ENCODE data around the gene MED12.

MED12 gene

GRCh38 chrX:71118032-71118984 is at the start of gene MED12:
TSS of gene MED12 (plus strand) at chrX:71118596. CDS start at chrX:71118755, 159 bp downstream.
- peak; percentile 89 for DNase-seq

DNA sequence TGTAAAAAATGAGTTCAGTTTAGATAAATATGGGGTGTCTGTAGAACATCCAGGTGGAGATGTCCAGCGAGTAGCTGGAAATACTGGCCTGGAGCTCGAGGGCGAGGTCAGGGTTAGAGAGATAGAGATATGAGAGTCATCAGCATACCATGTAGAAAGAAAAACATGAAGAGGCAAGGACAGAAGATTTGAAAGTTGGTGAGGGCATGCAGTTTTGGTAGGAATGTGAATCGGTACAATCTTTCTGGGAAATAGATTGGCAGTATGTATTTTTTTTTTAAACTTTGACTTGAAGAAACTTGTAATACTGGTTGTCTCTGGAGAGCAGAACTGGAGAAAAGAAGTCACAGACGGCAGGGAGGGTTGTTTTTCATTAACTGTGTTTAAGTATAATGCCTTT is 47.9 kb upstream of the MED12 start:
- no peak for DNase-seq

GRCh38 chrX:71081330-71082123 is 36.9 kb upstream of the MED12 start:
- DNase-seq: no peak

GRCh38 chrX:71082124-71082647 is 36.2 kb upstream of the MED12 start:
- no peak for DNase-seq

GRCh38 chrX:71082822-71083221 is 35.6 kb upstream of the MED12 start:
- no peak for DNase-seq

DNA sequence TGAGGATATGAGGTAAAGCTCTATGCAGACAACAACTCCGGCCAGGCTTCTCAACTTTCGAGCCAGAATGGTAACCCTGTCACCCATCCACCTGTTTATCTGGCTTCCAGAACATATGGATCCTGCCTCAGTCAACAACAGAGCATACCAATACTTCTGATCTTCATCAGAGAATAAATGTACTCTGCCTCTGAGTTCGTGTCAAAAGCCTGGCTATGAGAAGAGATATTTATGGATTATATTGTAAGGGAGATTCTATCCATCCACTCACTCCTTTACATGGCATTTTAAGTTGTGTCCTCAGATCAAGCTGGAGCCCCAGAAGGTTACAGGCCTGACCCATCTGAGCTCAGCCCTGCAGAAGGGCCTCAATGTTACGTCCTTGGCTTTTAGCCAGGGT is 32.5 kb upstream of the MED12 start:
- DNase-seq: no peak

- DNase-seq: no peak
These were observed 27.1 kb upstream of the MED12 start for GRCh38 chrX:71091263-71091662.

DNA sequence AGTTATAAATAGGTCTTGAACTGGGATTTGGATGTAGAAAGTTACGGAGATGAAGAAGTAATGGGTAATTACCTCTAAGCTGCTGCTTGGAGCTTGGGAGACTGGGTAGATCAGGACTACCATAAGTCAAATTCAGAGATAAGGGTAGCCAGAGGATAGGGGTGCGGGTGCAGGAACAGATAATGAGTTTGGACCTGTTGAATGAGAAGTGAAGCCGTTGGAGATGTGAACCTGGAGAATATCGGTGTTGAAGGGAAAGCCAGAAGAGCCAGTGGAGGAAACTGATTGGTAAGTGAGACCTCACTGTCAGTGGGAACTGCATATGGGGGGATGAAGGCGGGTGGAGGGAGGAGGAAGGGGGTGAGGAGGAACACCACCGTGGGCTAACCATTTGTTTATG is 23.4 kb upstream of the MED12 start:
- peak; percentile 39 for DNase-seq

DNA sequence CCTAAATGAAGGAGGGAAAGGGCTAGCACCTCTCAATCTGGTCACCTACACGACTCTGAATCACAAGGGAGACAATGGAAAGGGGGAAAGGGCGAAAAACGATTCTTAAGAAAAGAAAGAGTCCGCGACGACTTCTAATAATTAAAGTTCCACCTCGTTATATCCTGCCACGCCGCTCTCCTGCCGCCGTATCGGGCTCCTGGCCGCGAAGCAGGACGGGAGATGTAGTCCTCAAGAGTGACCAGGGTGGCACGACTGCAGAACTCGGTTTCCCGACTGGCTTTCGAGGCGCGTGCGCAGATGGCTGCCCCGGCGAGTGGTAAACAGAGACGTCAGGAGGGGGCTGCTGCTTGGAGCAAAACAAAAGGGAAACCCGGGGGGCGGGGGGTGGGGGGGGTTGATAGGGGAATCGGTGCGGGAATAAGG is 22.8 kb upstream of the MED12 start, which contains the start of gene FOXO4:
TSS of gene FOXO4 (plus strand) at position 297 of the 426 bp plus-strand sequence. CDS start 678 bp downstream, outside the sequence.
- DNase-seq: peak; percentile 95

DNA sequence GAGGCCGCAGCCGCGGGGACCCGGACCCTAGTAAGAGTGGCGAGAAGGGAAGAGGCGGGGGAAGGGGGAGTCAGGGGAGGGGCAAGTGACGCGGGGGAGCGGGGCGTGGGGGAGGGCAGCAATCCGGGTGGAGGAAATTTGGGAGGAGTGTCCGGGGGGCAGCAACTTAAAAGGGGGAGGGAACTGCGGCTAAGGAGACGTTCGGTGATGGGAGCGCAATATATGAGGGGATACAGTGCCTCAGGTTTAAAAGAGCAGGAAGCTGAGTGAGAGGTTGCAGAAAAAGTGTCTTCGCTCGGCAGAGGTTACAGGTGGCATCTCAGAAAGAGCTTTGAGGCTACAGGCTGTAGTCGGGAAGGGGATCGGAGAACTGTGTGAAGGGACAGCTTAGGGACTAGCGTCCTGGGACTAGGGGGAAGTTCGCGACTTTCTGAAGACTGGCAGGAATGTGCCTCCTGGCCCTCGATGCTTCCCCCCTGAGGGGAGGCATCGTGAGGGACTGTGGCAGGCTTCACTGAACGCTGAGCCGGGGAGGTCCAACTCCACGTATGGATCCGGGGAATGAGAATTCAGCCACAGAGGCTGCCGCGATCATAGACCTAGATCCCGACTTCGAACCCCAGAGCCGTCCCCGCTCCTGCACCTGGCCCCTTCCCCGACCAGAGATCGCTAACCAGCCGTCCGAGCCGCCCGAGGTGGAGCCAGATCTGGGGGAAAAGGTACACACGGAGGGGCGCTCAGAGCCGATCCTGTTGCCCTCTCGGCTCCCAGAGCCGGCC is 22.2 kb upstream of the MED12 start:
- DNase-seq: peak; percentile 84

DNA sequence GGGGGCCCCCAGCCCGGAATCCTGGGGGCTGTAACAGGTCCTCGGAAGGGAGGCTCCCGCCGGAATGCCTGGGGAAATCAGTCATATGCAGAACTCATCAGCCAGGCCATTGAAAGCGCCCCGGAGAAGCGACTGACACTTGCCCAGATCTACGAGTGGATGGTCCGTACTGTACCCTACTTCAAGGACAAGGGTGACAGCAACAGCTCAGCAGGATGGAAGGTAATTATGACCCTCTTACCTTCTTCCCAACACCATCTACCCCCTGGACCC is 21.7 kb upstream of the MED12 start:
- DNase-seq: no peak

DNA sequence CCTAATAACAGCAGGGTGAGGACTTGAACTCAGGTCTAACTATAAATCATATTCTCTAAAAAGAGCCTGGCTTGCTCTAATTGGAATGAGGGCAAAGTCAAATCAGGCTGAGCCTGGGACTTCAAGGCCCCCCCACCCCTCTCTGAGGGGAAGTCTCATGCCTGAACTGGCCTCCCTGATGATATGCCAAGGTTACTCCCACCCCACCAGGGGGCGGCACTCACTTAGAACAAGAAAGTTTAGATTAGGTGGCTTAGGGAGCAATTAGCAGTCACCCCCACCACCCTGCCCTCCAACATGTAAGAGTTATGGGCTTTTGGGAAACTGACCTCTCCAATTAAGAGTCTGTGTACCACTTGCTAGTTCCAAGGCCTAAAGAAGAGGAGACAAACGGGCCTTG is 20.1 kb upstream of the MED12 start:
- peak; percentile 82 for DNase-seq

GRCh38 chrX:71098951-71099506 is 19.4 kb upstream of the MED12 start:
- DNase-seq: no peak

DNA sequence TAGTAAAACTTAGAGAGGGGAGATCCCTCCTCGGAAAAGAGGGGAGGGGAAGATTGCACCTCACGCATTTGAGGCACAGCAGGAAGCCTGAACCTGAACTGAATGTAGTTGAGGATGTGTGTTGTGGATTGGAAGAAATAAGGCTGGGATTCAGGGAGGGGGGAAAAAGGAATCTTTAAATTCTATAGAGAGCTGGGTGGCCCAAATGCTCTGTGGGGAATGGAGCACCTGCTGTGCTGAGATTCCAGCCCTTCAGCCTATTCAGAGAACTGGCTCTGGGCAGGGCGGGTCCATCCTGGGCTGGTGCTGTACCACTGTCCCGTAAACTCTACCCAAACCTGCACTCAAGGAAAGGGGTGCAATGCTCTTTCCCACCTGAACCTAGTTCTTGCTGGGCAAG is 18.7 kb upstream of the MED12 start:
- no peak for DNase-seq

DNA sequence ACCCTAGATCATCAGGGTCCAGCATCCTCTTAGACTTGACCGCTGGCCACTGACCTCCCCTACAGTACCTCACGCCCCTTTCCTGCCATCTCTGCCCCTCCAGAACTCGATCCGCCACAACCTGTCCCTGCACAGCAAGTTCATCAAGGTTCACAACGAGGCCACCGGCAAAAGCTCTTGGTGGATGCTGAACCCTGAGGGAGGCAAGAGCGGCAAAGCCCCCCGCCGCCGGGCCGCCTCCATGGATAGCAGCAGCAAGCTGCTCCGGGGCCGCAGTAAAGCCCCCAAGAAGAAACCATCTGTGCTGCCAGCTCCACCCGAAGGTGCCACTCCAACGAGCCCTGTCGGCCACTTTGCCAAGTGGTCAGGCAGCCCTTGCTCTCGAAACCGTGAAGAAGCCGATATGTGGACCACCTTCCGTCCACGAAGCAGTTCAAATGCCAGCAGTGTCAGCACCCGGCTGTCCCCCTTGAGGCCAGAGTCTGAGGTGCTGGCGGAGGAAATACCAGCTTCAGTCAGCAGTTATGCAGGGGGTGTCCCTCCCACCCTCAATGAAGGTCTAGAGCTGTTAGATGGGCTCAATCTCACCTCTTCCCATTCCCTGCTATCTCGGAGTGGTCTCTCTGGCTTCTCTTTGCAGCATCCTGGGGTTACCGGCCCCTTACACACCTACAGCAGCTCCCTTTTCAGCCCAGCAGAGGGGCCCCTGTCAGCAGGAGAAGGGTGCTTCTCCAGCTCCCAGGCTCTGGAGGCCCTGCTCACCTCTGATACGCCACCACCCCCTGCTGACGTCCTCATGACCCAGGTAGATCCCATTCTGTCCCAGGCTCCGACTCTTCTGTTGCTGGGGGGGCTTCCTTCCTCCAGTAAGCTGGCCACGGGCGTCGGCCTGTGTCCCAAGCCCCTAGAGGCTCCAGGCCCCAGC is 17.6 kb upstream of the MED12 start:
- DNase-seq: no peak

DNA sequence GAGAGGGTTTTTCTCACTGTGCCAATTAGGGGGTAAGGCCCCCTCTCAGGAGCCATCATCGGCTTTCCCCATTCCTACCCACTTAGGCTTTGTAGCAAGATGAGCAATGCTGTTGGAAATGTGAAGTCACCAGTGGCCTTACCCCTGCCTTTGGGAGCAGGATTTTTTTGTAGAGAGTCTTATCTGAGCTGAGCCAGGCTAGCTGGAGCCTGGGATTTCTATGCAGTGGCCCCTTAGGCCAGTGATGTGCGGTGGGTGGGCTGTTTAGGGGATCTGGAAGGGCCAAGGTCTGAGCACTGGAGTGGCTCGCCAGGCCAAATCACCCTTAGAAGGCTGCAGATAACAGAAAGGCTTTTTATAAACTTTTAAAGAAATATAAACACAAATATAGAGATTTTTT is 16.1 kb upstream of the MED12 start:
- DNase-seq: peak; percentile 20

DNA sequence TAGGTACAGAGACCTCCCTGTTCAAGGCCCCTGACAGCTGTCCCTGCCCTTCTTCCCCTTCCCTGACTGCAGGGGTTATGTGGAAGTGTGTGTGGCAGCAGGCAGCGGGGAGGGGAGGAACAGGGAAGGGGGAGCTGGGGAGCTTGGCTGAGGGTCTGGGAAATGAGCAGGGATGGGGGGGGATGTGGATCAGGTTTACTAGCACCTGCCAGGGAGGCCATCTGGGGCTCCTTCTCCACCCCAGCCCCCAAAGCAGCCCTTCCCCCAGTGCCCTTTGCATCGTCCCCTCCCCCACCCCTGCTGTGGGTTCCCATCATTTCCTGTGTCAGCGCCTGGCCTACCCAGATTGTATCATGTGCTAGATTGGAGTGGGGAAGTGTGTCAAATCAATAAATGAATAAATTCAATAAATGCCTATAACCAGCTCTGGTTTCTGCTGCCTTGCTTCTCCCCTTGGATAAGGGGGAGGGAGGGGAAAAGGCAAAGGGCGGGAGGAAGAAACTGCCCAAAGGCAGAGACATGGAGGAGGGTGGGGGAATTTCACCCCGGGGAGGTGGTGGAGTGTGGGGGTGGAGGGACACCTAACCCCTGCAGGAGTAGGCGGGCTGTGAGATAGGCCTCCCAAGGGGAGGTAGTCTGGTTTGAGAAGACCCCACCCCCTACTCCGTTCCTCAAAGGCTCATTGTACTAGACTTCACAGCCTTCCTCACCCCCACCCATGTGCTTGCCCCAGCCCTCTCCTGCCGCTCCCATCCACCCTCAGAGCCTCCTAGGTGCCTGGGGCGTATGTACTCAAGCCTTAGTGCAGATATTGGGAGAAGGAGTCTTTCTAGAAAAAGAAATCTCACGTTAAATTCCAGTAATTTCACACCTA is 15.0 kb upstream of the MED12 start:
- peak; percentile 98 for DNase-seq

DNA sequence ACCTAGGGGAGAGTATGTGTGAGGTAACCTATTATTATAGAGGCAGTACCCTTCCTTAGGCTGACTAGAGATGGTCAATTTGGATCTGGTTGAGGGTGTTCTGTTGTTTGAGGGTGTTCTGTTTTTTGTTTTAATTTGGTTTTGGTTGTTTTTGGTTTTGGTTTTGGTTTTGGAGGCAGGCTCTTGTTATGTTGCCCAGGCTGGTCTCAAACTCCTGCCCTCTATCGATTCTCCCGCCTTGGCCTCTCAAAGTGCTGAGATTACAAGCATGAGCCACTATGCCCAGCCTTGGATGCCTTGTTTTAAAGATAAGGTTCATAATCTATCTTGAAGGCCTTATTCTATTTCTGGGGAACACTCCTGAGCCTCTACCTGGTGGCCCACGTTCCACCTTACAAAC is 12.8 kb upstream of the MED12 start:
- DNase-seq: no peak

DNA sequence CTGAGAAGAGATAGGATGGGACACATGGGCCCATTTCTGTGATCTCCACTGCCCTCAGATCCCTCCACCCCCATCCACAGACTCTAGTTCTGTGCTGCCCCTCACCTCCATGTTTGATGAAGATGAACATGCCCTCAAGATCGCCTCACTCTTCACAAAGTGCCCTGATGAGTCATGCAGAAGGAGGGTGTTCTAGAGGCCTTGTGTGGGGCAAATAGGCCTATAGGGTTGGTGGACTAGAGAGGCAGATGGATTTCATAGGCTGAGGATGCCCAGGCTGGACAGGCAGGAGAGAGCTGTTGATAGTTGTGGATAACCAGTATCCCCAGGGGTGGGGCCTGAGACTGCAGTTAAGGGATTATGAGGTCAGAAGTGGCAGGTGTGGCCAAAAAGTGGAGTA is 12.0 kb upstream of the MED12 start, which contains the start of gene CXorf65:
TSS of gene CXorf65 (minus strand) at position 314 of the 400 bp plus-strand sequence. CDS start at position 130, 184 bp downstream.
- peak; percentile 22 for DNase-seq

GRCh38 chrX:71107245-71107644 is 11.2 kb upstream of the MED12 start:
- no peak for DNase-seq

Data from NCI-H82 (cell line).